Measurements from ENCODE around the gene FAM83E. TPM values are rescaled to one million over a fixed set of nuclear protein-coding genes. Genes with fewer than 3 reads are reported as not detected.

Gene FAM83E
- total RNA-seq, 1 donor from 2014 or later, result 8.1 TPM

GRCh38 chr19:48644839-48645619 is 30.2 kb upstream of the FAM83E start:
- peak; percentile 76 for DNase-seq (ENCODE audit: extremely low spot score, unreplicated experiment)
- no peak for TF ChIP-seq CTCF (conservative IDR thresholded peaks at IDR 0.05)
- Mint-ChIP-seq H3K36me3 (no peaks in the 10 kb centered on the region), H3K27ac (peak overlapping the region; percentile 72), H3K4me1 (ENCODE audit: unreplicated experiment) (peaks cover 19% of the 10 kb centered on the region), H3K27me3 (no peaks in the 10 kb centered on the region), H3K9me3 (no peaks in the 10 kb centered on the region), H3K4me3 (peak overlapping the region; percentile 97)

- no peaks in the 10 kb centered on the region for H3K9me3 Mint-ChIP-seq
- TF ChIP-seq CTCF (conservative IDR thresholded peaks at IDR 0.05), result no peak
- H3K4me3 Mint-ChIP-seq, result peak overlapping the region; percentile 97
- peak overlapping the region; percentile 50 for H3K27ac Mint-ChIP-seq
- H3K36me3 Mint-ChIP-seq, result no peaks in the 10 kb centered on the region
- H3K27me3 Mint-ChIP-seq, result no peaks in the 10 kb centered on the region
- no peak for DNase-seq (ENCODE audit: extremely low spot score, unreplicated experiment)
- H3K4me1 Mint-ChIP-seq (ENCODE audit: unreplicated experiment), result peaks cover 19% of the 10 kb centered on the region
These were observed 29.5 kb upstream of the FAM83E start for GRCh38 chr19:48644355-48644754.

GRCh38 chr19:48642862-48643261 is 28.0 kb upstream of the FAM83E start:
- peak overlapping the region; percentile 9 for H3K27ac Mint-ChIP-seq
- no peak overlapping the region for H3K4me3 Mint-ChIP-seq

GRCh38 chr19:48641850-48642249 is 27.0 kb upstream of the FAM83E start:
- Mint-ChIP-seq H3K4me1 (ENCODE audit: unreplicated experiment) (peaks cover 22% of the 10 kb centered on the region), H3K9me3 (no peaks in the 10 kb centered on the region), H3K36me3 (peaks cover 11% of the 10 kb centered on the region), H3K4me3 (no peak overlapping the region), H3K27ac (no peak overlapping the region), H3K27me3 (no peaks in the 10 kb centered on the region)
- DNase-seq (ENCODE audit: extremely low spot score, unreplicated experiment), result no peak
- TF ChIP-seq CTCF (conservative IDR thresholded peaks at IDR 0.05), result no peak

More at GRCh38 chr19:48642862-48643261, 28.0 kb upstream of the FAM83E start:
- Mint-ChIP-seq H3K27me3 (no peaks in the 10 kb centered on the region), H3K9me3 (no peaks in the 10 kb centered on the region), H3K4me1 (ENCODE audit: unreplicated experiment) (peaks cover 25% of the 10 kb centered on the region), H3K36me3 (peaks cover 11% of the 10 kb centered on the region)
- no peak for TF ChIP-seq CTCF (conservative IDR thresholded peaks at IDR 0.05)
- no peak for DNase-seq (ENCODE audit: extremely low spot score, unreplicated experiment)

- no peak for DNase-seq (ENCODE audit: extremely low spot score, unreplicated experiment)
- Mint-ChIP-seq H3K4me1 (ENCODE audit: unreplicated experiment) (peaks cover 12% of the 10 kb centered on the region), H3K9me3 (no peaks in the 10 kb centered on the region), H3K27ac (peak overlapping the region; percentile 96), H3K27me3 (no peaks in the 10 kb centered on the region), H3K4me3 (peak overlapping the region; percentile 75), H3K36me3 (peaks cover 11% of the 10 kb centered on the region)
- no peak for TF ChIP-seq CTCF (conservative IDR thresholded peaks at IDR 0.05)
These were observed 24.9 kb upstream of the FAM83E start for GRCh38 chr19:48639483-48640375.

All from type B pancreatic cell (in vitro differentiated cells).